Fibroblast of skin of scalp (primary cell): Measurements from ENCODE around the gene SLC24A3.

ENCODE experiments used
- DNase-seq: peaks from one replicate; pipeline ENCODE4 v3.0.0-alpha.2; 2013

The SLC24A3 gene

GRCh38 chr20:19552221-19553180, 340.1 kb downstream of the SLC24A3 start:
- no peak for DNase-seq

- no peak for DNase-seq
Measured at GRCh38 chr20:19554666-19555065, 342.2 kb downstream of the SLC24A3 start.

GRCh38 chr20:19555726-19556125, 343.3 kb downstream of the SLC24A3 start:
- DNase-seq = peak; percentile 3

- DNase-seq = no peak
Measured at GRCh38 chr20:19557291-19557690, 344.8 kb downstream of the SLC24A3 start.

GRCh38 chr20:19560881-19561480, 348.5 kb downstream of the SLC24A3 start:
- no peak for DNase-seq

- no peak for DNase-seq
Measured at GRCh38 chr20:19562426-19562825, 350.0 kb downstream of the SLC24A3 start.

GRCh38 chr20:19564261-19564660, 351.8 kb downstream of the SLC24A3 start:
- DNase-seq = no peak

GRCh38 chr20:19565736-19566135, 353.3 kb downstream of the SLC24A3 start:
- no peak for DNase-seq

- peak; percentile 16 for DNase-seq
Measured at GRCh38 chr20:19566226-19566945, 353.9 kb downstream of the SLC24A3 start.

GRCh38 chr20:19568128-19568527, 355.7 kb downstream of the SLC24A3 start:
- no peak for DNase-seq

- no peak for DNase-seq
Measured at GRCh38 chr20:19571996-19572395, 359.6 kb downstream of the SLC24A3 start.

- DNase-seq = no peak
Measured at GRCh38 chr20:19577692-19578091, 365.2 kb downstream of the SLC24A3 start.

GRCh38 chr20:19582782-19583181, 370.3 kb downstream of the SLC24A3 start:
- no peak for DNase-seq

GRCh38 chr20:19583532-19584175, 371.2 kb downstream of the SLC24A3 start:
- DNase-seq = peak; percentile 62

- no peak for DNase-seq
Measured at GRCh38 chr20:19588241-19588640, 375.8 kb downstream of the SLC24A3 start.

GRCh38 chr20:19588732-19589131, 376.3 kb downstream of the SLC24A3 start:
- no peak for DNase-seq

GRCh38 chr20:19589787-19590362, 377.4 kb downstream of the SLC24A3 start:
- no peak for DNase-seq

- no peak for DNase-seq
Measured at GRCh38 chr20:19590382-19590781, 377.9 kb downstream of the SLC24A3 start.

- no peak for DNase-seq
Measured at GRCh38 chr20:19593762-19594161, 381.3 kb downstream of the SLC24A3 start.

GRCh38 chr20:19594896-19595295, 382.5 kb downstream of the SLC24A3 start:
- DNase-seq = no peak

GRCh38 chr20:19598117-19598850, 385.8 kb downstream of the SLC24A3 start:
- DNase-seq = no peak

GRCh38 chr20:19599200-19599599, 386.8 kb downstream of the SLC24A3 start:
- no peak for DNase-seq
